GM21423 (cell line): ENCODE data around the gene CAMTA1.

Experiments used
- ATAC-seq: cut with Tn5 transposase; IDR thresholded peaks from one replicate; pipeline ENCODE4 v1.9.1; 2021; ENCODE audit warnings: mild to moderate bottlenecking, moderate library complexity; ENCODE audit not compliant: unreplicated experiment

The CAMTA1 gene

GRCh38 chr1:7474786-7475502 lies 689.7 kb downstream of the CAMTA1 start:
- no peak for ATAC-seq

- ATAC-seq: no peak
Measured at GRCh38 chr1:7475691-7476090, 690.4 kb downstream of the CAMTA1 start.

GRCh38 chr1:7476402-7476801 lies 691.1 kb downstream of the CAMTA1 start:
- no peak for ATAC-seq

GRCh38 chr1:7476861-7477547 lies 691.8 kb downstream of the CAMTA1 start:
- no peak for ATAC-seq

GRCh38 chr1:7477593-7477992 lies 692.3 kb downstream of the CAMTA1 start:
- no peak for ATAC-seq

GRCh38 chr1:7478142-7478790 lies 693.0 kb downstream of the CAMTA1 start:
- no peak for ATAC-seq

- ATAC-seq: no peak
Measured at GRCh38 chr1:7478809-7479499, 693.7 kb downstream of the CAMTA1 start.

GRCh38 chr1:7479571-7479970 lies 694.3 kb downstream of the CAMTA1 start:
- ATAC-seq: no peak

- ATAC-seq: no peak
Measured at GRCh38 chr1:7481194-7481593, 695.9 kb downstream of the CAMTA1 start.

- no peak for ATAC-seq
Measured at GRCh38 chr1:7482077-7482476, 696.8 kb downstream of the CAMTA1 start.

GRCh38 chr1:7482772-7483495 lies 697.7 kb downstream of the CAMTA1 start:
- no peak for ATAC-seq

- no peak for ATAC-seq
Measured at GRCh38 chr1:7483634-7484383, 698.6 kb downstream of the CAMTA1 start.

GRCh38 chr1:7485086-7485780 lies 700.0 kb downstream of the CAMTA1 start:
- ATAC-seq: no peak

- ATAC-seq: no peak
Measured at GRCh38 chr1:7485826-7486225, 700.6 kb downstream of the CAMTA1 start.

GRCh38 chr1:7487766-7488474 lies 702.7 kb downstream of the CAMTA1 start:
- no peak for ATAC-seq

GRCh38 chr1:7488475-7488842 lies 703.2 kb downstream of the CAMTA1 start:
- no peak for ATAC-seq

- ATAC-seq: no peak
Measured at GRCh38 chr1:7489586-7489985, 704.3 kb downstream of the CAMTA1 start.

- ATAC-seq: no peak
Measured at GRCh38 chr1:7490576-7490975, 705.3 kb downstream of the CAMTA1 start.
